HG02588 (cell line): ENCODE measurements around the gene TMLHE.
A peak's percentile ranks its signal among the peaks of the same experiment; 100 is the strongest.
"Not testable (repeated sequence)": the region's sequence is repeated elsewhere in the genome, so short reads cannot be mapped to it uniquely, and the experiment has no call there.

Experiments
- ATAC-seq: cut with Tn5 transposase; IDR thresholded peaks from one replicate; pipeline ENCODE4 v1.9.1; 2021; ENCODE audit warnings: mild to moderate bottlenecking, moderate library complexity; ENCODE audit not compliant: unreplicated experiment

Gene TMLHE

DNA sequence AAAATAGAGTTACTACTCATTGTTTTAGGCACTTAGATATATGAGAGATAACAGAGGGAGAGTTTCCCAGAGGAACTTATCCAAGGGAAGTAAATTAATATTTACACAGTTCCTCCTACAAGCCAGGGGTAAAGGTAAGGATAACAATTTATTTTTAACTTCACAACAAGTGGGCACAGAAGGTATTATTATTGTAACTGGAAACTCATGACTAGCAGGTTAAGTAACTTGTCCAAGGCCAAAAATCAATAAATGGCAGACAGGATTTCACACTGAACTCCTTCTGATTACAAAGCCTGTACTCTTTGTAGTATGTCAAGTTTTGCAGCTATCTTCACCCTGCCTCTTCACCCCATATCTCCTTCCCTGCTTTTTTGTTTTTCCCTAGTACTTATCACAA is 107.5 kb downstream of the TMLHE start:
- ATAC-seq: no peak

DNA sequence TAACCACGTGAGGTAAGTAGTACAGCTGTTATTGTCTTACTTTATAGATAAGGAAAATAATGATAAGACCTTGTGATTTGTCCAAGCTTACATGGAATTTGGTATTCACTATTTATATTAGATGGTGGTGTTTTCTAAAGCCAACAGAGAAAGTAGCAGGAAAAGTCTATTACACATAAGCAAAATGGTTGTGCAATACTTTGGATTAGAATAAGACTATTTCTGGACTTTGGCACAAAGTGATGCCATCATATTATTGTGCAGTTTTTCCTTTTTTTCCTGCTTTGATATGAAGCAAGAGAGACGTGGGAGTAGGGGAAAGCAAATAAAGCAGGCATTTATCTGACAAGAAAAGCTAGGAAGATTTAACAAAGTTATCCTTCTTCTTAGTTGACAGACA is 117.6 kb downstream of the TMLHE start:
- not testable (repeated sequence) for ATAC-seq

DNA sequence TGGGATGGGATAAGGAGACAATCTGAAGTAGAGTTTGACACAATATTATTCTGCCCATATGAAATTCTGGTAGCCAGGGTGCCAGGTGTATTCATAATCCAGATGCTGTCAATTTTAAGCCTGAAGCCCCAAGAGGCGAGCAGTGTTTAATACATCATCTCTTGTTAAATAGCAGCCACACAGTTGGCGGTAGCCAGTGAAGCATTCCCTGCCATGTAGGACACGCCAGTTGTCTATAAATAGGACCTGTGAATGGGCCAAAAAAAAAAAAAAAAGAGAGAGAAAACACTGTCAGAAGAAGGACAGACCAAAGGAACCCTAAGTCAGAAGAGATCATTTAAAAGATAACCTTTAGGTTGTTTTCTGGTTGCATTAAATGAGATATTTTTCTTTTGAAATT is 121.3 kb downstream of the TMLHE start:
- not testable (repeated sequence) for ATAC-seq

DNA sequence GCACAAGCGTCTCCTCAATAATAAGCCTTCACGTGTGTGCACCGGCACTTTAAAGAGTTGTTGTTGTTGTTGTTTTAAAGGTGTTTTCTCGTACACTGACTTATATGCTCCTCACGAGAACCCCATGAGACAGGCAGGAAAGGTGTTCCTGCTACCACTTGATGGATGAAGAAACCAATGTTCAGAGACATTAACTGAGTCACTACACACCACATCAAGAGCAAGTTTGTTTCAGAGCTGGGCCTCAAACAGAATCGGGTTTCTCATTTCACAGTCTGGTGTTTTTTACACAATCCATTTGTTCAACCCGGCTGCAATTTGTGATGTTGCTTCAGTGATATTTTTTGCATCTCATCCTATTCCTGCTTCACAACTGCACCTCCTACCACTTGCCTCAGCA is 135.6 kb downstream of the TMLHE start:
- ATAC-seq: not testable (repeated sequence)

DNA sequence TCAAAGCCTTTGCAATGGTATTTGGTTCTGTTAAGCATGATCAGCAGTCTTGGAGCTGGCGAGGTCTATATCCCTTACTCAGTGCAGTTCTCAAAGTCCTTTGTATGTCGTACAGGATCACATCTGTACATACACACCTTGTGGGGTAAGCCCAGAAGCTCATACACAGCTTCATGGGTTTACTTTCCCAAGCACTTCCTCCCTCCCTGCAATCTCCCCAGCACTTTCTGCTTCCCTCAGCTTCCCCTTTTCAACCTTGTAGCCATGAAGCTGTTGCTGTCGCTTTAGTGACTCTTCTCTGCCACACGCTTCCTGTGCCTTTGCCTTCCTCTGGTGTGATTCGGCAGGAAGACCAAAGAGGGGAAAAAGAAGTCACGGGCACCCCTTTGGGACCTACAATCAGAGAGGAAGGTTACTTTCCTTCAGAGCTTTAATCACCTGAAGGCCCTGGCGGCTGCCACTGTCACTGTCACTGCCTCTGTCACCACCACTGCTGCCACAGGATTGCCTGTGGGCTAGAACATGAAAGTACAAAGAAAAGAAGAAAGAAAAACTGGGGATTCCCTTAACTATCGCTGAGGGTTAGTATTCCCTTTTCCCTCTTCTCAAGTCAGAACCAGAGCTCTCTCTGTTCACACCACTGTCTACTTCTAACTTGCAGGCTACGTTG is 146.3 kb downstream of the TMLHE start:
- not testable (repeated sequence) for ATAC-seq

DNA sequence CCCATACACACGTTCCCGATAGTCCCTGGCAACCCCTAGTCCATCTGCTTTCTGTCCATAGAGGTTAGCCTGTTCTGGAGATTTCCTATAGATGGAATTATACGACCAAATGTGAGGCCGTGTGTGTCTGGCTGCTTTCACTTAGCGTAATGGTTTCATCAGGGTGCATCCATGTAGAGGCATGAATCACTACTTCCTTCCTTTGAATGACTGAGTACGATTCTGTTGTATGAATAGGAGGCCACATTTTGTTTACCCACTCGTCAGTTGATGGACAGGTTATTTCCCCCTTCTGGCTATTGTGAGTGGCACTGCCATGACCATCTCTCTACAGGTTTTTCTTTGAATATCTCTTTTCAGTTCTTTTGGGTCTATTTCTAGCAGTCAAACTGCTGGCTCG is 152.3 kb downstream of the TMLHE start:
- ATAC-seq: not testable (repeated sequence)

DNA sequence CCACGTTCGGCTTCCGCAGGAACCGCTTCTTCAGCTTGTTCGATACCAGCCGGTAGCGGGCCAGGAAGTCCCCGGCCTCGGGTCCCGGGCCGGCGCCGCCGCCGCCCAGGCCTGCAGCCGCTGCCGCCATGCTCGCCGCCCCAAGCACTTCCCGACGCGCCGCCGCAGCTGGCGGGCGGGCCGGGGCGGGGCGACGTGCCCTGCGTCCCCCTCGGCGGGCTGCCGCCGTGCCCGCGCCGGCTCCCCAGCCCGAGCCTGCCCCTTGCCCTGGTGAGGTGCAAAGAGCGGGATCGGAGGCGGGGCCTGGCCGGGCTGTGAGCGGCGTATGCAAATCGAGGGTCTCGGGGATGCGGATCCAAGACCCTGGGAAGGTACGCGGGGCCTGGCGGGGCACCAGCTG is 154.3 kb downstream of the TMLHE start, which contains the start of gene F8A3:
Gene F8A3, minus strand, starts transcription at position 150 of the 400 bp plus-strand sequence. Its CDS starts 20 bp downstream, at position 130.
- ATAC-seq: peak; percentile 83

DNA sequence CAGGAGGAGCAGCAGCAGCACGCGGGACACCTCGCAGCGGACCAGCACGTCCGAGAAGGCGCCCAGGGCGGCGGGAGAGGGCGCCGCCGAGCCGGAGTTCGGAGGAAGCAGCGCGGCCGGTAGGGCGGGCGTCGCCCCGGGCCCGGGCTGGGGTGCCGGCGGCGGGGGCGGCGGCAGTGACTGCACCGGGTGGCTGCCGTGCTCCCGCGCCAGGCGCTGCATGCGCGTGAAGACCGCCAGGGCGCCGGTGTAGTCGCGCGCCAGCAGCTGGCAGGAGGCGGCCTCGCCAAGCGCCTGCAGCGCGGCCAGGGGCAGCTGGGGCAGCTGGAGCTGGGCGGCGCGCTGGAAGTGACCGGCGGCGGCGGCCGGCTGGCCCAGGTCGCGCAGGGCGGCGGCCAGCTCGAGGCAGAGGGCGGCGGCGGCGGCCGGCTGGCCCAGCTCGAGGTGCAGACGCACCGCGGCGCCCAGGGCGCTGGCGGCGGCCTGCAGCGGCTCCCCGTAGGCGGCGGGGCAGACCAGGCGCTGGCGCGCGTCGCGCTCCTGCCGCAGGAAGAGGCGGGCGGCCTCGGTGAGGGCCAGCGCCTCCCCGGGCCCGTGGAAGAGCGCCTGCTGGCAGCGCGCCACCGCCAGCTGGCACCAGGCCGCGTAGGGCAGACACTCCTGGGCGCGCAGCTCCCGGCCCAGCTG is 154.8 kb downstream of the TMLHE start:
- peak; percentile 57 for ATAC-seq

DNA sequence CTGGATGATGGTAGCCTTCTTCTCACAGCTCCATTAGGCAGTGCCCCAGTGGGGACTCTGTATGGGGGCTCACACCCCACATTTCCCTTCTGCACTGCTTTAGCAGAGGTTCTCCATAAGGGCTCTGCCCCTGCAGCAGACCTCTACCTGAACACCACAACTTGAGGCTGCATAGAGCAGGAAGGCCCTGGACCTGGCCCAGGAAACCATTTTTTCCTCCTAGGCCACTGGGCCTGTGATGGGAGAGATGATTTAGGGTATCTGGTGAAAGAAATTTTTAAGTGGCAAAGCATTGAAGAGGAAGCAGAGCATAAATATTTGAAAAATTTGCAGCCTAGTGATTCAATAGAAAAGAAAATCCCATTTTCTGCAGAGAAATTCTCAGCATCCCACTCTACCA is 171.7 kb downstream of the TMLHE start:
- ATAC-seq: no peak
